HG03442 (cell line): Measurements from ENCODE around the gene ENPP3.

Experiments used
- ATAC-seq: cut with Tn5 transposase; IDR thresholded peaks from one replicate; pipeline ENCODE4 v1.9.1; 2021; ENCODE audit warnings: mild to moderate bottlenecking, moderate library complexity; ENCODE audit not compliant: unreplicated experiment

ENPP3 gene

DNA sequence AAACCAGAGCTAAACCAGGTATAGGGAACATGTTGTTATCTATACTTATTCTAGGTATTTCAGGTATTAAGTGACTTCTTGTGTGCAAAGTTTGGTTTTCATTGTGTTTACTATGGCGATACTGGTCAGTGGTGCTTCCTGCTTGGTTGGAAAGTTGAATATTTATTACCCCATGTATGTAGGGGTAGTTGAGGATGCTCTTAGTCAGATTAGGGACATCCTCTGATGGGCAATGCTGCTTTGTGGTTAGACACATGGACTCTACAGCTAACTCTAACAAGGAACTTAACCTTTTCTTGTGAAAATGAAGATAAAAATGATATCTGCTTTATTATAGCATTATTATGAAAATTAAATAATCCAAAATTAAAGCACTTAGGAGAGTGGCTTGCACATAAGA lies 126.6 kb downstream of the ENPP3 start:
- ATAC-seq = no peak

DNA sequence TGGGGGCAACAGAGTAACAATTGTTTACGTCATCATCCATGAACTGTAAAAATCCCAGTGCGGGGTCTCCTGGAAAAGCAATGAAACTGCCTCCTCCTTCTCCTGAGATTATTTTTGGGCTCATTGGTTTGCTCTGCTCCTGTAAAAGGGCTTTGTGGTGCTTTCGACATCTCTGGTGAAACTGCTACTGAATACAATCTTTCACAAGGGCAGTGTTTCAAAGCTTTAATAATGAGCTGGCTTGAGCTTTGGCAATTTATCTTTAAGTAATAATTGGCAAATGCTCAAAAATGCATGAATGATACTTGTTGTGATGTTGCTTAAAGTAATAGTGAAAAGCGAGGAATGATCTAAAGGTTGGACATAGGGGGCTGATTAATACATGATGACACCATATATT lies 127.2 kb downstream of the ENPP3 start:
- ATAC-seq = no peak

DNA sequence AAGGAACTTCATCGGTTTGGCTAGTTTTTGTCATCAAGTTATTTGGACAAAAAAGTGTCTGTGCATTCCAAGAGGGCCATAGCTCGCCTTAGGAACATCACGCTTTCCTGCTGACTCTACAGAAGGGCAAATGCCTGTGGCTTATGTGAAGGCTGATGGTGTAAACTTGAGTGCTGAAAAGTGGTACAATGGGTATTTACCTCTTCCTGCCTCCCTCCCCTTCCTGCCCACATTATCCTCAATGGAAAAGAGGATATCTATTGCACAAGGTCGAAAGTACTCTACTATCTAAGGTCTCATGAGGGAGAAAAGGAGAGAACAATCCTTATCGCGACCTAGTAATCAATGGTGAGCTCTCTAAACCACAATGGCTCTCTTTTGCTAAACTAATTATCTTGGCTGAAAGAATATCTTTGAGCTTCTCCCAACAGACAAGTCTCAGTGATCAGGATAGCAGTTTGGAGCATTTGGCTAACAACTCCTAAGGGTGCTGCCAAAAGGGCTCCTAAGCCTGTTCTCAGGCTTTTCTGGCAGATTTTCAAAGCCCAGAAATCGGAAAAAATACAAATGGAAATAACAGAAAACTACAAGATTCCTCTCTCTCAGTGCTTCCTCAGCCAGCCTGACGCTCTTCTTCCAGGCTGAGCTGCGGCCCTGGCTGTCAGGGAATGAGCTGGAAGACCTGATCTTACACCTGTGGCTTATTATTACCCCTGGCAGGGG lies 128.1 kb downstream of the ENPP3 start:
- no peak for ATAC-seq

DNA sequence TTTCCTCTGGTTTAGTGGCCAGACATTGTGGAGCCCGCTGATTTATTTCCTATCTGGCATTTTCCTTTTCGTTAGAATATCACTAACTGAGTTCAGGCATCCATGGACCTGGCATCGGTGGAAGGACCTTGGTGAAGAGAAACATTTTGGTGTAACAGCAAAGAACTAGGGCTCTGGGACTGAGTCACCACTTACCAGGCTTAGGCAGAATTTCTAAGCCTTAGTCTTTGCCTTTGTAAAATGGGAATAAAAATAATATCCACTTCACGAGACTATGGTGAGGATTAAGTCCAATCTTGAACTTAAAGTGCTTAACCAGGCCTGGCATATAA lies 128.7 kb downstream of the ENPP3 start:
- ATAC-seq = no peak

DNA sequence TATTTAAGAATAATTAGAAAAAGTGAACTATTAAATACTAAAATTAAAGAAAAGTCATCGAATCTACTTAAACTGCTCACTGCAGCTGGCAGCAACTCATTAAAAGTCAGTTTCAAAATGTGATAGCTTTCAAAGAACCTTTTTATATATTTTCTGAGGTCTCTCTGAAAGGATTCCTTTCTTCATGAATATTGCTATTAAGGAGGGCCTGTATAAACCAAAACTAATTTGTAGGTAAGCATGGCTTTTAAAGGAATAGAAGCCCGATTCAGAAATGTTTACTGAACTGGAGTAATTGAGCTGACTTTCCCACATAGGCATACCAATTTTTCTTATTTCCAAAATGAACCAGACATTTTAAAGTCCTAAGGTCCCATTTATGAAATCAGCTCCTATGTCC lies 129.5 kb downstream of the ENPP3 start:
- no peak for ATAC-seq

DNA sequence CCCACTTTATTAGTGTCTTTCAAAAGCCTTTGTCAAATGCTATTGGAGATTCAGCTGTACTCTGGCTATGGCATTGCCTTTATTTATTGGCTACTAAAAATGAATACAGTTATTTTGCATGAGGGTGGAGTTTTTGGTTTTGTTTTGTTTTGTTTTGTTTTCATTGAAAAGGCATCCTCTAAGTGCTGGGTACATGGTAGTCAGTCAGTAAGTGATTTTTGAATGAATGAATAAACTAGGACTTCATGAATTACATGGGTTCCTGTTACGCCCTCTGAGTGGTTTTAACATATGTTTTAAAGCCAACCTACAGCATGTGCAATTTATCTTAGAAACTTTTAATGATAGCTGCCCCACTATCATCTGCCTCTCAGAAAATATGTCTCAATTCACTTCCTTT lies 131.9 kb downstream of the ENPP3 start:
- ATAC-seq = no peak

DNA sequence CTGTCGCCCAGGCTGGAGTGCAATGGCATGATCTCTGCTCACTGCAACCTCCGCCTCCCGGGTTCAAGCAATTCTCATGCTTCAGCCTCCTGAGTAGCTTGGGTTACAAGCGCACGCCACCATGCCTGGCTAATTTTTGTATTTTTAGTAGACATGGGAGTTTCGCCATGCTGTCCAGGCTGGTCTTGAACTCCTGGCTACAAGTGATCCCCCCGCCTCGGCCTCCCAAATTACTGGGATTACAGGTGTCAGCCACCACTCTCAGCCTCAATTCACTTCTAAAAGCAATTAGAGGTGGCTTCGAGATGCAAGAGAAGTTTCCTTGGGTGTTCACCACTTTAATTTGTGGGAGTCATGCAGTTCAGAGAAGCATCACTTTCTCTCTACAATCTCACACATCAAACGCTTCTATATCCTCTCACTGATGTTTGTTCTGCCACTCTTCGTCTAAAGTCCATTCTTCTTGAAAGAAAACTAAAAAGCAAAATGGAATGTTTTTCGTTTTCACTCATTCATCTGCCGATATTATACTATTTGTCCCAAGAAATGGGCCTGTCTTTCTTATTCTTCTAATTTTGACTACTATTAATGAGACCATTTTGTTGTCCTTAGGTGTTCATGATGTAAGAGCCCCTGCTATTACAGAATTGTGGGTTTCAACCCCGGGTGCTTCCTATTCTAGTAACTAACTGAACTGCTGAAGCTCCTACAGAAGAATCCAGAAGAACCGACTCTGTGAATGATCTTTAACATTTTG lies 132.5 kb downstream of the ENPP3 start:
- no peak for ATAC-seq

DNA sequence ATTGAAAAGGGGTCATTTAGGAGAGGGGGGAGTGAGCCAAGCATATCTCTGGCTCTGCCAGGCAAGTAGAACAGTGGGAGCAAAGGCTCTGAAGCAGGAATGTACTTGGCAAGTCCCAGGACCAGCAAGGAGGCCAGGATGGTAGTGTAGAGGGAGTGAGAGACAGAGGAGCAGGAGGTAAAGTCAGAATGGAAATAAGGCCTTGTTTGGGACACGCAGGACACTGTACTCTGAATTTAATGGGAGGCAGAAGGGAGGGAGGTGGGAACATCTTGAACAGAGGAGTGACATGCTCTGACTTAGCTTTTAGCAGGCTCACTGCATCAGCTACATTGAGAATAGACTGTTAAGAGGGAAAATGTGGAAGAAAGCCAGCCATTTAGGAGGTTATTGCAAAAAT lies 133.7 kb downstream of the ENPP3 start:
- ATAC-seq = no peak

DNA sequence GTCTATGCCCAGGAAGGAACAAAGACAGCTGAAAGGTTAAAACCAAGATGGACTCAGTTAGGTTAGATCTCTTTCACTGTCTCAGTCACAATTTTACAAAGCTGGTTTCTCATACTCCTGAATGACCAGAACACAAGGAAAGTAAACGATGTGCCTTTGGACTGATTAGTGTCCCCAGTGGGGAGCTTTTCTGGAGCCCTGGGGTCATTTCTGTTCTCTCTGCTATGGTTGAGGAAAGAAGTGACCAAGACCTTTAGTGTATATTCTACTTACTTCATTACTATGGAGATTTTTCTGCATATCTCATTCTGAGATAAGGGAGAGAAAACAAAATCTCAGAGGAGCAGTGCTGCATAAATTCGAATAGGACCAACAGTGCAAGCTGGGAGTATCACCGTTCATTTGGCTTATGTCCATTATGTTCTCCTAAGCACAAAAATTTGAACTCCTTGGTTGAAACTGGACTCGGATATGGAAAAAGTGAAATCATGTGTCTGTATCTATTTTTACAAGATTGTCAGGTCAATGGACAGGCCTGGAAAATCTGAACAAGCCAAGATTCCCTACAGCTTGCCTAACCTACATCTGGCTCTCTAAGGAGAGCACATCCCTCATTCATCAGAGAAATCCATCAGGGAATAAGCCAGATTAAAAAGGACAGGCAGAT lies 136.3 kb downstream of the ENPP3 start:
- ATAC-seq = no peak

DNA sequence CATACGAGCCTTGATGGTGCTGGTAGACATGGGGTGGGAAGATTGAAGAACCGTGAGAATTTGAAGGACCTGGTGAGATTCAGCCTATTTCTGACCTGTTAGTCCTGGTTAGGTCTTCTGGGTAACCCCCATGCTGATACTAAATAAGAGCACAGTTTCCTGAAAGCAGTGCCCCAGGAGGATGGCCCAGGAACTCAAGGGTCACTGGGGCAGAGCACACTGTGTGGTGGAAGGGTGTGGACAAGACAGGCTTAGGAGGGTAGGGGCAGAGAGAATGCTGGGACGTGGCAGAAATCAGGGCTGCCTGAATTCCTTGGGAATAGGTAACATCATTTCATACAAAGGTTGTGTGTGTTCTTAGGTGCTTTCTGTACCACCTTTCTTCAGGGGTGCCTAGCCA lies 138.8 kb downstream of the ENPP3 start:
- no peak for ATAC-seq

DNA sequence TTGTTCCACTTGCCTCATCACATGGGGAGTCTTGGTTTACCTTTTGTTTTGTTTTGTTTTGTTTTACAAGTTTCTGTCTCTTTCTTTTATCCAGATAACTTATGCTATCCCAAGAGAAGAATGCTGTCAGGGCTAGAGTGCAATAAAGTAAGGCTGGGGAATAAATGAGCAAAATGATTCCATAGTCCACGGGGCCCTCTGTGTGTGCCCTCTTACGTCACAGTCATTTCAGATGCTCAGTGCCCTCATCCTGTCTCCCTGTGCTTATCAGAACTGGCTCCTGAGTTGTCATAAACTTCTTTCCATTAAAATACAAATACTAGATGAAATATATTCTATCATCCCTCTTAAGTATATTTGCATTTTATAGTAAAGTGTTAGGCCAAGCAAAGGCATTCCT lies 139.9 kb downstream of the ENPP3 start:
- ATAC-seq = no peak

DNA sequence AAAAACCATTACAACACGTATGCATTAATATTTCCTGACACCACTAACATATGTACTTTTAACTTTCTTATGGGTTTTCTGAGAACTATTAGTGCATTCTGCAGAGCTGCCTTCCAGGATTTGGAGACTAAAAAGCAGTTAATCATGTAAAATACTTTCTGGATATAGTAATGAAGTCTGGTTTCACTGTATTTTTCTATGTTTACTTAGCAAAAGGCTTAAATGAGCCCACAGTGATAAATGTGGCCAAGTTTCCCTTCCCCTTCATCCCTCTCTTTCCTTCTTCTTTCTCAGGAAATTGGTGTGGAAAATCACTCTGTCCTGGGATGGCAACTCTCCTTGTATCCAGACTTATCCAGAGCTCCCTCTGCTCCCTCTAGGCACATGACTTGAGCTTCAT lies 141.1 kb downstream of the ENPP3 start:
- no peak for ATAC-seq

DNA sequence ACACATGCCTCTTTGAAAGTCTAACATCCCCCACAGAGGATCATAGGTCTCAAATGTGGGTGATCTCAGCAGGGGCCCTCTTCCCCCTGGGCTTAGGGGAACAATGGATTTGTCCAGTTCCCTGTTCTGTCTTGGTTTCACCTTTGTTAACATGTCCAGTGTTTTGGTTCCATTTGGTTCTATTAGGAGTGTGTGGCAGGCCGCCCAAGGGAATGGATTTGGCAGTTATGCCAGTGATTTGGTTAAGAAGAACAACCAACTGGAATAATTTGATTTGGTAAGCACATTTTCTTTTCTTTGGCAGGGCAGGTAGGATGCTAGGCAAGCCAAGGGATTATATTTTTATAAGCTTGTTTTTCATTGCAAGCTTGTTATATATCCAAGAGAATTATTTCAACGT lies 142.2 kb downstream of the ENPP3 start:
- ATAC-seq = no peak

DNA sequence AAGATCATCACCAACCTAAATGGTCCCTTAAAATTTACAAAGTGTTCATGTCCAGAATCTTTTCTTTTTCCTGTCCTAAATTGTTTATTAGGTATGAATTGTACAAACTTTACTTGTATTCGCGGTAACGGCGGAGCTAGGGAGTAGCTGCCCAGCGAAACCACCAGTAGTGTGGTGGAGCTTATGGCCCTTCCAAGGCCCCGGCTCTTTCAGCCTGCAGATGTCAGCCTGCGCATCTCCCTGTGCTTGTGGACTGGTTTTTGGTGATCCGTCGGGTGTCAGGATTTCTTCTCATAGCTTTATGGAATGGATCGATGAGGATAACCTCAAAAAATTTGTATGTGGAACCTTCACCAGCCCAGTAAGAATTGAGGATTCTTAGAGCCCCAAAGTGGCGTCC lies 143.5 kb downstream of the ENPP3 start:
- ATAC-seq = no peak

DNA sequence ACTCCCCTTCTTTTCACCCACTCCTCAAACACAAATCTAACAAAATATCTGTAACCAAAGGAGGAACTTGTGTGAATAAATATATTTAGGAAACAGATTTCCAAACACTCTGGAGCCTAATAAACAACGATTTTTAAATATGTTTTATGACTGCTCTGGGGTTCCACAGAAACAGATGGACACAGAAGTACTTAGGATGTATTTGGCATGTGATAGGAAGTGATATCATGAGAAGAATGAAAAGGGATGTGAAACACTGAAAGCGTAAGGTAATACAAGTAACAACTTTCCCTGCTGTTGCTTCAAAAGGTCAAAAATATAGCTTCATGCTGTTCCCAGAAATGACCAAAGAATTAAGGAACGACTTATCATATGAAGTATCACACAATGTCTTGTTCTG lies 144.6 kb downstream of the ENPP3 start:
- no peak for ATAC-seq

DNA sequence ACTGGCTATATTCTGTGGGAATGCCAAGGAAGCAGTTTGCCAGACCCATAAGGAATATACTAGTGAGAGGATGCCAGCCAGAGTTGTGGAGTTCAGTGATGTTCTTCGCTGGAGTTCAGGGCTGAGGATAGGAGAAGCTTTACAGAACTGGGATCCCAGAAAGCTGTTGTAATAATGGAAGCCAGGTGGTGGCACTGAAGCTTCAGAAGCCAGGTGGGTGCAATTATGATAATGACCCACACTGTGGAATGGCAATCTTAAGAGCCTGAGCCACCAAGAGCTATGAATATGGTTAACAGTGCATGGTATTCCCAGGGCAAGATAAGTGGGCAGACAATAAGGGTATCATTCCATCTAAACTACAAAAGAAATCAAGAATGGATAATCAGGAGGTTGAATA lies 145.7 kb downstream of the ENPP3 start:
- no peak for ATAC-seq

DNA sequence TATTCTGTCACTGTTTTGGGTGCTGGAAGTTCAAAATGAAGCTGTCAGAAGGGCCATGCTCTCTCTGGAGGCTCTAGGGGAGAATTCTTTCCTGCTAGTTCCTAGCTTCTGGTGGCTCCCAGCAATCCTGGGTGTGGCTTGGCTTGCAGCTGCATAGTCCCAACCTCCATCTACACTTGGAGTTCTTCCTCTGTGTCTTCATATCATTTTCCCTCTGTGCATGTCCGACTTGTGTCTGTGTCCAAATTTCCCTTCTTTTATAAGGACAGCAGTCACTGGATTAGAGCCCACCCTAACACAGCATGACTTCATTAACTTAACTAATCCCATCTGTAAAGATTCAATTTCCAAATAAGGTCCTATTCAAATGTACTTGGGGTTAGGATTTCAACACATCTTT lies 147.5 kb downstream of the ENPP3 start:
- no peak for ATAC-seq

DNA sequence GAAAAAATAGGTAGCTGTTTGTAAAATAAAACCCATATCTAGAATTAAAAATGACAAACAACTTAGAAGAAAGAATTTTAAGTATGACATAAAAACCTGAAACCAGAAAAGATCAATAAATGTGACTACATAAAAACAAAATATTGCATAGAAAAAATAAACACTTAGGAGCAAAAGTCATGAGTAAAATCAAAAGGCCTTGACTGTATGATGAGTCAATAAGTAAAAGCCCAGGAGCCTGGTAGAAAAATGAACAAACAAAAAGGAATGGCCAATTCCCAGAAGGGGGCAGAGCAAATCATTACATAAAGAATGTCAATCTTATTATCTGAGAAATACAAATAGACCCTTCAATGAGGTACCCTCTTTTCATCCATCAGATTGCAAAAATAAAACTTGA lies 150.0 kb downstream of the ENPP3 start:
- no peak for ATAC-seq

DNA sequence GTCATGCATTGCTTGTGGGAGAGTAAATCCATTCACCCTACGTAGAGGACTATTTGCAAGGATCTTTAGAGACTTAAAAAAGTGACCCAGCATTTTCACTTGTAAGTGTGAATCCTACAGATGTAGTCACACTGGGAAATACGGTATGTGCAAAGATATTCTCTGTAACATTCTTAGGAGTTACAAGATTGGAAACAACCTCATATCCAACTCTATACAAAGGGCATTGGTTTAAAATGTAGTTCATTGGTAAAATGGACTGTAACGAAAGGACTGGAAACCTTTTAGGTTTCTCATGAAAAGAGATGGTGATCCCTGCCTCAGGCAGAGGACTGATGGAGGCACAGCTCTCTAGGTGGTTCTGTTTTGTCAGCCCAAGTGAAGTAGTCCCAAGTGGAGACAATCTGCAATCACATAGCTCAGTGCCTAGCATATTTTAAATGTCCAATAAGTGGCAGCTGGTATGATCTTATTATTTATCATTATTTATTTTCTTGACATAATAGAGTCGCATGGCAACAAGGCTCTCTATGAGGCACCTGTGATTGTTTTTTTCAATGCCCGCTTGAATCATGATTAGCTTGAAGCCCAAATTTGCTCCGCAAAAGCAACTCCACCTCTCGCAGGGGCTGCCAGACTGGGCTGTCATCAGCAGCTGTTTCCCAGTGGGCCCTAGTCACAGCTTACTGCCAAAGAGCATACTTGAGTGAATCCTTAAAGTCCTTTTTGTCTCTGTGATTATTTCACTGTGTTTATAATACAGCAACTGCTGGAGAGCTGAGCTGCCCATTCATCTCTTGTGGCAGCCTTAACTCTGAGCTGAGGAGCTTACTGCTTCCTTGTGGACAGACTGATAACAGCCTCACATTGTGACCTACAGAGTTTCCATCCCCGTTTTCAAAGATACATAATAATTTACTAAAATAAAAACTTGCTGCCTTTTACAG lies 150.9 kb downstream of the ENPP3 start:
- no peak for ATAC-seq

DNA sequence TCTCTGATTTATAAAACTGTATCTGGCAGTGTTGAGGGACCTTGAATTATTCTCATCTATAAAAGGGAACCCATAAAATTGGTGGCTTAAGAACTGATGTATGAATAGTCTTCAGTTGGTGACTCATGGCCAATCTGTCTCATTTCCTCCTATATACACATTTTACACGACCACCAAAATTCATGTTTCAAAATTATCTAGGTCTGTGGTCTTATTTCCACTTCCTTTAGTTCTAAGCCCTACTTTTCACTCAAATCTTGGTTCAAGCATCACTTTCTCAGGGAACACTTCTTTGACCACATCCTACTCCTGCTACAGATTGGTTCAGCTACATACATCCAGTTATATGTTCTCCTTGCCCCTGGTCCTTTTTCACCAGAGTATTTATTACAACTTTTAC lies 152.1 kb downstream of the ENPP3 start:
- ATAC-seq = no peak

DNA sequence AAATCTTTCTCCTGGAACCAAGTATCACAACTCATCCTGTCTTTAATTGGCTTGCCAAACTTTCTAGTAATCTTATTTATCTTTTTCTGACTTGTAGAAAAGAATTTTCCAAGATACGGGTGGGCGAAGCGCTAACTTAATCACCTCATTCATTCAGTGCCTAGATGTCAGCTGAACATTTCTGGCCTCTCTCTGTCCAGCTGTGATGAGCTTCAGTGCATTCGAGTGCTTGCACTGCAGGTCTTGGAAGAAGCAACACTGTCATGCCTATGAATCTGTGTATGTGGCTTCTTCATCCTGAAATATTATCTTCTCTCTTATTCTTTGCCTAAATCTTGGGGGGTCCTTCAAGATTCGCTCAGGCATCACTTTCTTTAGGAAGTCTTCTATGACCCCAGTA lies 154.4 kb downstream of the ENPP3 start:
- ATAC-seq = no peak
